Transverse colon (tissue), 4 donors: ENCODE data around the gene ADGRL2. TPM values are rescaled to one million over a fixed set of nuclear protein-coding genes. Genes with fewer than 3 reads are reported as not detected.

Experiments used
- DNase-seq: peaks from one replicate; pipeline ENCODE4 v3.0.0-alpha.2; 2019
- H3K27ac ChIP-seq, 4 donors: fragments of 200-600 bp; sonication (generic); 2 replicates each; pipeline ENCODE4 v1.5.1; 2016 to 2018; ENCODE audit warnings: inconsistent platforms in 4 of 4
- H3K27me3 ChIP-seq: fragments of 200-600 bp; sonication (generic); 2 replicates; pipeline ENCODE4 v1.5.1; 2017; ENCODE audit warnings: inconsistent platforms
- H3K36me3 ChIP-seq, 4 donors: fragments of 200-600 bp; sonication (generic); 2 replicates each; pipeline ENCODE4 v1.5.1; 2017 to 2019; ENCODE audit warnings: inconsistent platforms in 4 of 4
- H3K4me1 ChIP-seq, 4 donors: fragments of 200-600 bp; sonication (generic); 2 replicates each; pipeline ENCODE4 v1.5.1; 2017 to 2020; ENCODE audit warnings: inconsistent platforms in 4 of 4
- H3K4me3 ChIP-seq, 4 donors: fragments of 200-600 bp; sonication (generic); 1 replicate in 1 of 4; 2 replicates in 3 of 4; pipeline versions ENCODE4 v1.5.1 to v1.6.1; 2017 to 2019; ENCODE audit warnings: inconsistent platforms in 4 of 4
- H3K9me3 ChIP-seq, 2 donors: fragments of 200-600 bp; sonication (generic); 2 replicates each; pipeline ENCODE4 v1.5.1; 2017 to 2019; ENCODE audit warnings: inconsistent platforms in 2 of 2
- EP300 ChIP-seq: sonication (generic); formaldehyde crosslinking; IDR thresholded peaks from one replicate; pipeline ENCODE4 v1.6.1; 2017; ENCODE audit warnings: antibody characterized with exemption, low read depth
- POLR2A ChIP-seq: fragments of 450-650 bp; IDR thresholded peaks from one replicate; pipeline ENCODE4 v1.6.1; 2016; ENCODE audit warnings: antibody characterized with exemption, mild to moderate bottlenecking, moderate library complexity
- POLR2AphosphoS5 ChIP-seq, 3 donors: sonication (generic); formaldehyde crosslinking; IDR thresholded peaks; one replicate each; pipeline ENCODE4 v1.6.1; 2016; ENCODE audit warnings: antibody characterized with exemption in 3 of 3
- WGBS, 2 donors: methylation state at CpG; one replicate each; pipeline ENCODE4 v1.1.5; 2018; ENCODE audit warnings: low coverage in 1 of 2; 5-methylcytosine and 5-hydroxymethylcytosine counted together
- in situ Hi-C, 4 donors: fragments of 200-750 bp; cut with MboI; loops; one replicate each; pipeline versions ENCODE4 v1.15.0 to v1.15.1; 2017; ENCODE audit warnings: low sequenced_read_pairs in 3 of 4, low pct_ligation_motif_present in 1 of 4, low pct_unique_long_range_greater_than_20kb in 1 of 4
- intact Hi-C: fragments of 100-400 bp; cut with DNase I; formaldehyde crosslinking; loops from one replicate; pipeline ENCODE4 v1.15.1; 2023; ENCODE audit warnings: low total_unique reads
- total RNA-seq, 4 donors: library from RNA; depleted of rRNA; stranded (reverse); fragments of >200 nt; gene quantifications; one replicate each; pipeline ENCODE4 v1.1.0, GENCODE V29; 2016
- TF ChIP-seq, protein P1 (sequence below), 5 experiments: fragments of 200-600 bp in 3 of 5; fragments of 450-650 bp in 2 of 5; sonication (generic) in 3 of 5; IDR thresholded peaks; 1 replicate in 2 of 5; 2 replicates in 3 of 5; pipeline ENCODE4 v1.5.1; 2016 to 2017; ENCODE audit warnings: antibody characterized with exemption in 5 of 5, inconsistent platforms in 3 of 5, mild to moderate bottlenecking in 2 of 5, moderate library complexity in 1 of 5

ADGRL2 gene
- total RNA-seq, 4 donors from 2014 or later: 11.5 to 16.5 (median 14.1) TPM

DNA sequence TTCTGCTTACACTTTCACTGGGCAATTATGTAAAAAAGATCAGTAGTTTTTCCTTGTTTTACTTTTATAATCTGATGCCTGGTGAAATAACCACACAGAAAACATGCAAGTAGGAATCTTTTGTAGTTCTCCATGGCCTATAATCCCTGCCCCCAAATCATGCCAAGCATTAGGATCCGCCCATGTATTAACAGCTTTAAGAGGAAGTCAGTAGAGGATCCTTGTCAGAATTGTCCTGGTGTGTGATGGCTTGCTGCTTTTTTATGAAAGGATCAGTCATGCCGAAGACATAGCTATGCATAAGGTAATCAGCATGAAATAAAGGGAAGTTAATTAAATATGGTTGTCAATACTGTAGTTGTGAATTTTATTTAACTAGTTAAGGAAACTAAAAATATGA is 20.0 kb downstream of the ADGRL2 start:
- DNase-seq: no peak
- WGBS, 2 donors: 93 to 94% methylated on average over 2 of the region's 2 CpGs
- Histone ChIP-seq H3K4me3 (no peak overlapping the region), H3K27ac (no peak overlapping the region), H3K27me3 (no peaks in the 10 kb centered on the region), H3K36me3 (no peaks in the 10 kb centered on the region), H3K4me1 (no peaks in the 10 kb centered on the region), H3K9me3 (no peaks in the 10 kb centered on the region)
- intact Hi-C loops (no loop called here), in situ Hi-C loops (no loop called here)
- TF ChIP-seq EP300 (no peak), POLR2AphosphoS5 (IDR thresholded peaks at IDR 0.05) (no peak), POLR2A (no peak)
- TF ChIP-seq, protein P1, sequence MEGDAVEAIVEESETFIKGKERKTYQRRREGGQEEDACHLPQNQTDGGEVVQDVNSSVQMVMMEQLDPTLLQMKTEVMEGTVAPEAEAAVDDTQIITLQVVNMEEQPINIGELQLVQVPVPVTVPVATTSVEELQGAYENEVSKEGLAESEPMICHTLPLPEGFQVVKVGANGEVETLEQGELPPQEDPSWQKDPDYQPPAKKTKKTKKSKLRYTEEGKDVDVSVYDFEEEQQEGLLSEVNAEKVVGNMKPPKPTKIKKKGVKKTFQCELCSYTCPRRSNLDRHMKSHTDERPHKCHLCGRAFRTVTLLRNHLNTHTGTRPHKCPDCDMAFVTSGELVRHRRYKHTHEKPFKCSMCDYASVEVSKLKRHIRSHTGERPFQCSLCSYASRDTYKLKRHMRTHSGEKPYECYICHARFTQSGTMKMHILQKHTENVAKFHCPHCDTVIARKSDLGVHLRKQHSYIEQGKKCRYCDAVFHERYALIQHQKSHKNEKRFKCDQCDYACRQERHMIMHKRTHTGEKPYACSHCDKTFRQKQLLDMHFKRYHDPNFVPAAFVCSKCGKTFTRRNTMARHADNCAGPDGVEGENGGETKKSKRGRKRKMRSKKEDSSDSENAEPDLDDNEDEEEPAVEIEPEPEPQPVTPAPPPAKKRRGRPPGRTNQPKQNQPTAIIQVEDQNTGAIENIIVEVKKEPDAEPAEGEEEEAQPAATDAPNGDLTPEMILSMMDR (IDR thresholded peaks at IDR 0.05): no peak

- no peak for TF ChIP-seq POLR2AphosphoS5 (IDR thresholded peaks at IDR 0.05)
- no peak for TF ChIP-seq POLR2A
- no peak for TF ChIP-seq EP300
- TF ChIP-seq, protein P1 (IDR thresholded peaks at IDR 0.05): no peak
- Histone ChIP-seq H3K4me3 (no peak overlapping the region), H3K9me3 (no peaks in the 10 kb centered on the region), H3K27ac (no peak overlapping the region), H3K4me1 (no peaks in the 10 kb centered on the region), H3K27me3 (no peaks in the 10 kb centered on the region), H3K36me3 (no peaks in the 10 kb centered on the region)
- no peak for DNase-seq
- in situ Hi-C loops (no loop called here), intact Hi-C loops (no loop called here)
- 79 to 85% methylated on average over 4 of the region's 4 CpGs for WGBS, 2 donors
These were observed 22.3 kb downstream of the ADGRL2 start for GRCh38 chr1:81823082-81823481.

- 64 to 97% methylated on average over 3 to 4 of the region's 4 CpGs for WGBS, 2 donors
These were observed 24.0 kb downstream of the ADGRL2 start for GRCh38 chr1:81824759-81825158.

DNA sequence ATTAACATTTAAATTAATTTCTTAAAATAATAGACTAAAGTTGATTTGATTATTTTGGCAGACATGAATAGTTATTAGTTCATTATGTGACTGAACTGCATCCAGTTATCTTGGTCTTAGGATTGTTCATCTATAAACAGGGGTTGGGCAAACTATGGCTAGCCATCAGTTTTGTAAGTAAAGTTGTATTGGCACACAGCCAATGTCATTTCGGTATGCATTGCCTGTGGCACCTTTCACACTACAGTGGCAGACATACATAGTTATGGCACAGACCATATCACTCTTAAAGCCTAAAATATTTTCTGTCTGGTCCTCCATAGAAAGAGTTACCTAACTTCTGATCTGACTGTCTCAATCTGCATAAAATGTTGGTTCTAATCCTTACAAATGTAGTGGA is 27.2 kb downstream of the ADGRL2 start:
- intact Hi-C loops: no loop called here
- H3K4me1 ChIP-seq: no peaks in the 10 kb centered on the region
- 45% methylated on average over 1 of the region's 1 CpG; no CpG with 5 or more reads in 1 of the 2 donors for WGBS, 2 donors

More at GRCh38 chr1:81824759-81825158, 24.0 kb downstream of the ADGRL2 start:
- Histone ChIP-seq H3K4me1 (no peaks in the 10 kb centered on the region), H3K36me3 (no peaks in the 10 kb centered on the region), H3K27ac (no peak overlapping the region), H3K9me3 (no peaks in the 10 kb centered on the region), H3K4me3 (no peak overlapping the region), H3K27me3 (no peaks in the 10 kb centered on the region)
- in situ Hi-C loops: no loop called here
- TF ChIP-seq POLR2A: no peak
- TF ChIP-seq POLR2AphosphoS5 (IDR thresholded peaks at IDR 0.05): no peak
- TF ChIP-seq EP300: no peak
- TF ChIP-seq, protein P1 (IDR thresholded peaks at IDR 0.05): no peak
- intact Hi-C loops: no loop called here
- no peak for DNase-seq

More for the DNA sequence above, 27.2 kb downstream of the ADGRL2 start:
- DNase-seq: no peak
- Histone ChIP-seq H3K9me3 (no peaks in the 10 kb centered on the region), H3K27ac (no peak overlapping the region), H3K36me3 (no peaks in the 10 kb centered on the region), H3K4me3 (no peak overlapping the region), H3K27me3 (no peaks in the 10 kb centered on the region)
- in situ Hi-C loops: no loop called here
- TF ChIP-seq POLR2A (no peak), POLR2AphosphoS5 (IDR thresholded peaks at IDR 0.05) (no peak), EP300 (no peak)
- TF ChIP-seq, protein P1 (IDR thresholded peaks at IDR 0.05): no peak
